Measurements from ENCODE around the gene NFS1. TPM values are rescaled to one million over a fixed set of nuclear protein-coding genes. Genes with fewer than 3 reads are reported as not detected.

Gene NFS1
- polyA plus RNA-seq, 2 of the 4 experiments (the other 2 are of a cell fraction) = 44.0 to 50.5 TPM

DNA sequence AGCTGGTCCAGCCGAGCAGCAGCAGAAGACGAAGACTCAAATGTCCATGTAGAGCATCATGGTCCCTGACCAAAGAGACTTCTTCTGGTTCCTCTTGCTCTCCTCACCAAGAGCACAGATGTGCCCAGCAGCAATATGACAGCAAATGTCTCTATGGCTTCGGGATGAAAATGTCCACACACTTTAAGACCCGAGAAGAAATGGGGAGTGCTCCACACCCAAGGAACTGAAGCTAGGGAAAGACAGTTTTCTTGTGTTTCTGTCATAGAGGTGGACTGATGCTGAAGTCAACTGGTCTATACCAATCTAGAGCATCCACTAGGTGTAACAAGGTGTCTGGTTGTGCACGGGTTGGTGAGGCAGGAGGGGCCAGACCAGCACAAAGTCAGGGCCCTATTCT lies 29.9 kb downstream of the NFS1 start (continued):
- TF ChIP-seq, protein P1, sequence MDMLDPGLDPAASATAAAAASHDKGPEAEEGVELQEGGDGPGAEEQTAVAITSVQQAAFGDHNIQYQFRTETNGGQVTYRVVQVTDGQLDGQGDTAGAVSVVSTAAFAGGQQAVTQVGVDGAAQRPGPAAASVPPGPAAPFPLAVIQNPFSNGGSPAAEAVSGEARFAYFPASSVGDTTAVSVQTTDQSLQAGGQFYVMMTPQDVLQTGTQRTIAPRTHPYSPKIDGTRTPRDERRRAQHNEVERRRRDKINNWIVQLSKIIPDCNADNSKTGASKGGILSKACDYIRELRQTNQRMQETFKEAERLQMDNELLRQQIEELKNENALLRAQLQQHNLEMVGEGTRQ (IDR thresholded peaks at IDR 0.05) = no peak
- no peak for TF ChIP-seq FOSB (CRISPR knock-in tag; IDR thresholded peaks at IDR 0.05)
- TF ChIP-seq BHLHE40 (IDR thresholded peaks at IDR 0.05; ENCODE audit: low read depth, low read length) = no peak
- no peak for TF ChIP-seq POLR2AphosphoS2 (conservative IDR thresholded peaks at IDR 0.05; ENCODE audit: low read length)
- TF ChIP-seq GATA3 (IDR thresholded peaks at IDR 0.05; ENCODE audit: borderline replicate concordance) = no peak
- TF ChIP-seq EHF (CRISPR knock-in tag; IDR thresholded peaks at IDR 0.05) = no peak
- TF ChIP-seq KDM1A (IDR thresholded peaks at IDR 0.05; ENCODE audit: low read depth) = no peak
- TF ChIP-seq RARB (CRISPR knock-in tag; IDR thresholded peaks at IDR 0.05) = no peak

DNA sequence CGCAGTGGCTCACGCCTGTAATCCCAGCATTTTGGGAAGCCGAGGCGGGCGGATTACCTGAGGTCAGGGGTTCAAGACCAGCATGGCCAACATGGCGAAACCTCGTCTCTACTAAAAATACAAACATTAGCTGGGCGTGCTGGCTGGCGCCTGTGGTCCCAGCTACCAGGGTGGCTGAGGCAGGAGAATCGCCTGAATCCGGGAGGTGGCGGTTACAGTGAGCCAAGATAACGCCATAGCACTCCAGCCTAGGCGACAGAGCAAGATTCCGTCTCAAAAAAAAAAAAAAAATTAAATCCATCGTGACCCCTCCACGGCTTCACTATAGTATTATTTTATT lies 33.2 kb downstream of the NFS1 start:
- peaks cover 22% of the 10 kb centered on the region for H3K4me1 ChIP-seq
- TF ChIP-seq, protein P2, sequence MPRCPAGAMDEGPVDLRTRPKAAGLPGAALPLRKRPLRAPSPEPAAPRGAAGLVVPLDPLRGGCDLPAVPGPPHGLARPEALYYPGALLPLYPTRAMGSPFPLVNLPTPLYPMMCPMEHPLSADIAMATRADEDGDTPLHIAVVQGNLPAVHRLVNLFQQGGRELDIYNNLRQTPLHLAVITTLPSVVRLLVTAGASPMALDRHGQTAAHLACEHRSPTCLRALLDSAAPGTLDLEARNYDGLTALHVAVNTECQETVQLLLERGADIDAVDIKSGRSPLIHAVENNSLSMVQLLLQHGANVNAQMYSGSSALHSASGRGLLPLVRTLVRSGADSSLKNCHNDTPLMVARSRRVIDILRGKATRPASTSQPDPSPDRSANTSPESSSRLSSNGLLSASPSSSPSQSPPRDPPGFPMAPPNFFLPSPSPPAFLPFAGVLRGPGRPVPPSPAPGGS (IDR thresholded peaks at IDR 0.05) = no peak
- TF ChIP-seq CBX8 (IDR thresholded peaks at IDR 0.05) (no peak), MYC (IDR thresholded peaks at IDR 0.05; ENCODE audit: borderline replicate concordance, low read length) (no peak), FOSB (CRISPR knock-in tag; IDR thresholded peaks at IDR 0.05) (no peak), GATA3 (IDR thresholded peaks at IDR 0.05; ENCODE audit: borderline replicate concordance) (no peak), HOXB13 (CRISPR knock-in tag; IDR thresholded peaks at IDR 0.05; ENCODE audit: low read depth) (no peak), ESRRA (IDR thresholded peaks at IDR 0.05; ENCODE audit: borderline replicate concordance, low read length) (no peak)
- TF ChIP-seq, protein P3, sequence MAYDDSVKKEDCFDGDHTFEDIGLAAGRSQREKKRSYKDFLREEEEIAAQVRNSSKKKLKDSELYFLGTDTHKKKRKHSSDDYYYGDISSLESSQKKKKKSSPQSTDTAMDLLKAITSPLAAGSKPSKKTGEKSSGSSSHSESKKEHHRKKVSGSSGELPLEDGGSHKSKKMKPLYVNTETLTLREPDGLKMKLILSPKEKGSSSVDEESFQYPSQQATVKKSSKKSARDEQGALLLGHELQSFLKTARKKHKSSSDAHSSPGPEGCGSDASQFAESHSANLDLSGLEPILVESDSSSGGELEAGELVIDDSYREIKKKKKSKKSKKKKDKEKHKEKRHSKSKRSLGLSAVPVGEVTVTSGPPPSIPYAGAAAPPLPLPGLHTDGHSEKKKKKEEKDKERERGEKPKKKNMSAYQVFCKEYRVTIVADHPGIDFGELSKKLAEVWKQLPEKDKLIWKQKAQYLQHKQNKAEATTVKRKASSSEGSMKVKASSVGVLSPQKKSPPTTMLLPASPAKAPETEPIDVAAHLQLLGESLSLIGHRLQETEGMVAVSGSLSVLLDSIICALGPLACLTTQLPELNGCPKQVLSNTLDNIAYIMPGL (CRISPR knock-in tag; IDR thresholded peaks at IDR 0.05; ENCODE audit: borderline replicate concordance) = no peak
- DNase-seq (ENCODE audit: low read depth in 1 of 2, low spot score in 1 of 2) (no peak), ATAC-seq (no peak), FAIRE-seq (no peak)
- H3K4me2 ChIP-seq = no peak overlapping the region
- H3K27ac ChIP-seq = 0 out of 6 replicates have a peak overlapping the region, but pooled peaks of 1 of the 2 experiments have one; percentile 94
- 98% methylated on average over 17 of the region's 17 CpGs for WGBS (ENCODE audit: missing lambda C conversion rate)
- POLR2A ChIA-PET = interaction anchor here (0.7 to 4.0 kb wide), 2 partner anchors 48 to 199 kb away, joined by 4 to 51 read pairs; no protein-coding TSS in a partner anchor
- H3K9me3 ChIP-seq = no peaks in the 10 kb centered on the region
- CTCF ChIA-PET = interaction anchor here (0.6 to 1.6 kb wide), 7 partner anchors 20 to 1146 kb away, joined by 3 to 6 read pairs (median 4); no protein-coding TSS in a partner anchor
- no peak overlapping the region for H3K4me3 ChIP-seq

DNA sequence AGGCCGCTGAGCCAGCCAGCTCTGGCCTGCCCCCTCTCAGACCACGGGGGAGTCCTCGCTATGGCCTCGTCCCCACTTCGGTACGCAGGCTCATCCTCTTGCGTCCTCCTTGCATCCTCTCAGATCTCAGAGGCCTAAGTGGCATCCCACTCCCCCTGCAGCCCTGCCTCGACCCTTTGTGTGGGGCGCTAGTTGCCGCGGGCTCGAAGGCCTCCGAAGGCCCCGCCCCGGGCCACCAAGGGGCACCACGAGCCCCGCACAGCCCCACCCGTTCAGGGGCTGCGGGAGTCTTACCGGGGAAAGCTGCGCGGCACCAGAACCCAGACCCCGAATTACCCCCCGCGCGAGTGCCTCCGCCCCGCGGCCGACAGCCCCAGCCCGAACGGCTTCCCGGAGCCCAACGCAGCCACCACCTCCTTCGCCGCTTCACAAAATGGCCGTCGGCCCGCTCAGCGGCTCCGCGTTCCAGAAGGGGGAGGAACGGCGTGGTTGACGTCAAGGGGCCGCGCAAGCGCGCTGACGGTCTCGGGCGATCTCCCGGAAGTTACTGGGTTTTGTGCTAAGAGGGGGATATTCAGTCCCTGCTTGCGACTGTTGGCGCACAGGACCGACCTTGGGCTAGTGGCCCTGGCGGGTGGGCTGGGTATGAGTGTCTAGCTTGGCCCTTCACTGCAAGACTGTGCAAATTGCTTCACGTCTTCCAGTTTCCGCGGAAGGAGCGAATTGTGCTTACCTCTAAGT lies 34.5 kb downstream of the NFS1 start, which contains the start of the genes CPNE1 and RBM12:
Gene CPNE1 (minus strand): TSS at position 435 of the 741 bp plus-strand sequence. CDS start 31,977 bp downstream, outside the sequence.
Gene RBM12 (minus strand): TSS at position 435 of the 741 bp plus-strand sequence. CDS start 9,578 bp downstream, outside the sequence.
- FAIRE-seq = no peak
- TF ChIP-seq KDM5A (IDR thresholded peaks at IDR 0.05) (no peak), GATA3 (IDR thresholded peaks at IDR 0.05; ENCODE audit: borderline replicate concordance) (peak; percentile 26; the same call in 1 of the 2 replicates), ZC3H11A (IDR thresholded peaks at IDR 0.05) (no peak), FOSL2 (IDR thresholded peaks at IDR 0.05) (no peak), FOSL2 (CRISPR knock-in tag; IDR thresholded peaks at IDR 0.05) (0 out of 2 replicates have a peak, but pooled peaks have one; percentile 2), HEYL (CRISPR knock-in tag; IDR thresholded peaks at IDR 0.05) (no peak), TP53 (CRISPR knock-in tag; IDR thresholded peaks at IDR 0.05) (peak; percentile 85), SREBF2 (IDR thresholded peaks at IDR 0.05) (no peak), CHD2 (IDR thresholded peaks at IDR 0.05; ENCODE audit: low read length, partially characterized antibody) (no peak), JUN (IDR thresholded peaks at IDR 0.05) (peak; percentile 89 to 98), FOXS1 (CRISPR knock-in tag; IDR thresholded peaks at IDR 0.05) (no peak), ESRRA (IDR thresholded peaks at IDR 0.05; ENCODE audit: borderline replicate concordance, low read length) (no peak), EHMT2 (IDR thresholded peaks at IDR 0.05; ENCODE audit: low read depth) (no peak), FOSB (CRISPR knock-in tag; IDR thresholded peaks at IDR 0.05) (peak; percentile 44; the same call in 1 of the 2 replicates), NR3C1 (IDR thresholded peaks at IDR 0.05) (no peak), POLR2AphosphoS2 (conservative IDR thresholded peaks at IDR 0.05; ENCODE audit: low read length) (no peak), NFE2L2 (conservative IDR thresholded peaks at IDR 0.05; ENCODE audit: low read length) (no peak), PHF8 (IDR thresholded peaks at IDR 0.05; ENCODE audit: borderline replicate concordance, low read depth) (peak; percentile 96), MAZ (IDR thresholded peaks at IDR 0.05; ENCODE audit: borderline replicate concordance, low read depth, low read length) (no peak)
- TF ChIP-seq, protein P4, sequence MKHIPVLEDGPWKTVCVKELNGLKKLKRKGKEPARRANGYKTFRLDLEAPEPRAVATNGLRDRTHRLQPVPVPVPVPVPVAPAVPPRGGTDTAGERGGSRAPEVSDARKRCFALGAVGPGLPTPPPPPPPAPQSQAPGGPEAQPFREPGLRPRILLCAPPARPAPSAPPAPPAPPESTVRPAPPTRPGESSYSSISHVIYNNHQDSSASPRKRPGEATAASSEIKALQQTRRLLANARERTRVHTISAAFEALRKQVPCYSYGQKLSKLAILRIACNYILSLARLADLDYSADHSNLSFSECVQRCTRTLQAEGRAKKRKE (CRISPR knock-in tag; IDR thresholded peaks at IDR 0.05; ENCODE audit: low read depth) = no peak
- TF ChIP-seq, protein P5, sequence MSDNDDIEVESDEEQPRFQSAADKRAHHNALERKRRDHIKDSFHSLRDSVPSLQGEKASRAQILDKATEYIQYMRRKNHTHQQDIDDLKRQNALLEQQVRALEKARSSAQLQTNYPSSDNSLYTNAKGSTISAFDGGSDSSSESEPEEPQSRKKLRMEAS (IDR thresholded peaks at IDR 0.05) = peak; percentile 89

More for the DNA sequence above, 34.5 kb downstream of the NFS1 start, which contains the start of the genes CPNE1 and RBM12:
- Histone ChIP-seq H3K27ac (peak within 1 kb of the TSS; percentile 94 to 99), H3K9me3 (no peaks in the 10 kb centered on the region), H3K4me2 (peak within 1 kb of the TSS; percentile 97), H3K4me3 (peak within 1 kb of the TSS; percentile 91), H3K4me1 (peaks cover 31% of the 10 kb centered on the region)
- POLR2A ChIA-PET = interaction anchor here (0.6 to 4.0 kb wide), 9 partner anchors 10 to 220 kb away, joined by 3 to 51 read pairs (median 4); partner anchors contain the start of genes NFS1, PHF20, RBM39 and ROMO1
- ATAC-seq (peak; percentile 93 to 95), DNase-seq (ENCODE audit: low read depth in 1 of 2, low spot score in 1 of 2) (peak; percentile 95 to 98)
- CTCF ChIA-PET = interaction anchor here (1.2 to 1.7 kb wide), 6 partner anchors 20 to 290 kb away, joined by 3 to 5 read pairs (median 4); partner anchors contain the start of gene SCAND1
- 4% methylated on average over 16 of the region's 61 CpGs for WGBS (ENCODE audit: missing lambda C conversion rate)
